Pancreas (tissue), 10 donors: ENCODE results near the gene PALLD. TPM values are rescaled to one million over a fixed set of nuclear protein-coding genes. Genes with fewer than 3 reads are reported as not detected.

Experiments
- ATAC-seq, 4 donors: fragments of 200-7000 bp; cut with Tn5 transposase; one replicate each; pipeline versions ENCODE4 v1.8.0 to v1.9.1; 2020; ENCODE audit warnings: mild to moderate bottlenecking in 4 of 4, moderate library complexity in 4 of 4
- DNase-seq, 6 donors: peaks; one replicate each; pipeline ENCODE4 v3.0.0-alpha.2; 2020
- FAIRE-seq: peaks from 2 replicates; lab custom pipeline; 2012; peaks lifted over from hg19 to GRCh38; lab: Jason Lieb, UNC
- H3K27ac ChIP-seq, 4 donors: fragments of 200-600 bp; sonication (generic); 1 replicate in 3 of 4; 2 replicates in 1 of 4; pipeline versions ENCODE4 v1.5.0 to v1.8.0; 2020
- H3K27me3 ChIP-seq, 4 donors: fragments of 200-600 bp; one replicate each; pipeline ENCODE4 v1.8.0; 2021
- H3K36me3 ChIP-seq, 3 donors: fragments of 200-600 bp; sonication (generic) in 1 of 3; one replicate each; pipeline versions ENCODE4 v1.5.0 to v1.8.0; 2020 to 2021
- H3K4me1 ChIP-seq, 3 donors: fragments of 200-600 bp; one replicate each; pipeline ENCODE4 v1.8.0; 2021
- H3K4me3 ChIP-seq, 4 donors: fragments of 200-600 bp; sonication (generic) in 2 of 4; one replicate each; pipeline versions ENCODE4 v1.5.0 to v1.8.0; 2020 to 2021
- H3K9me3 ChIP-seq, 4 donors: fragments of 200-600 bp; one replicate each; pipeline ENCODE4 v1.8.0; 2021
- WGBS, 2 donors: extraction: QIAGEN DNeasy Blood & Tissue Kit; methylation state at CpG; one replicate each; pipeline ENCODE4 v1.1.7; 2013; 5-methylcytosine and 5-hydroxymethylcytosine counted together
- intact Hi-C, 3 donors: fragments of 100-400 bp; cut with DNase I; formaldehyde crosslinking; loops; one replicate each; pipeline versions ENCODE4 v1.11.1 to v1.14.2; 2022
- polyA plus RNA-seq, 2 donors: library from polyadenylated mRNA; stranded (reverse); fragments of 200-250 nt; gene quantifications; one replicate each; pipeline ENCODE4 v1.2.3, GENCODE V29; 2013
- total RNA-seq, 6 donors: library from RNA; stranded (reverse); fragmentation: NEBNext Ultra II Directional in 4 of 6; extraction: Animal tissue kit (Norgen Biotek cat#: 25700) in 4 of 6; gene quantifications; one replicate each; pipeline versions ENCODE4 v1.2.1 to v1.2.4, GENCODE V29; 2021 to 2023
- TF ChIP-seq, protein P1 (sequence below), 4 donors: fragments of 200-600 bp; sonication (generic) in 3 of 4; IDR thresholded peaks; one replicate each; pipeline versions ENCODE4 v1.5.0 to v1.8.0; 2021; ENCODE audit warnings: antibody characterized with exemption in 4 of 4
- donor health status: healthy with polysubstance abuse.
- donor health status: DM: no; HTN: no; CAD: no; lungs with moderate emphysema.
- donor health status: DM: no; HTN: no; CAD: no.
- donor health status: control.
- donor health status: control.
- donor health status: Bipolar disorder and iron deficiency.
- donor health status: DM: yes; HTN: yes; CAD: no.
- donor health status: DM: no; HTN: no; CAD: no.
- donor health status: DM: no; HTN: no; CAD: no.
- donor health status: DM: yes; HTN: yes; CAD: no.

PALLD gene
- total and polyA plus RNA-seq, 8 donors: 4.4 to 44.2 (median 14.1) TPM

DNA sequence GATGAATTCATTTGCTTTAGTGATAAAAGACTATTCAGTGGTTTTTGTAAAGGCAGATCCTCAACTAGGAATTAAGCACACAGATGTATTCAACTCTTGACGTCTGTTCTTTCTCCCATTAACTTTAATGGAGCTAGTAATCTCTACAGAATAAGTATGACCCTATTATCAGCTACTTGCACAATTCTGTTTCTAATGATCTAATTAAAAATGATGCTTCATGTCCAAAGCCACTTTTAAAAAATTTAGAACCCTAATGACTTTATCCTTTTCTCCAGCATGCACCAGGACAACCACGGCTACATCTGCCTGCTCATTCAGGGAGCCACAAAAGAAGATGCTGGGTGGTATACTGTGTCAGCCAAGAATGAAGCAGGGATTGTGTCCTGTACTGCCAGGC is 427.8 kb downstream of the PALLD start:
- WGBS, 2 donors: 87 to 88% methylated on average over 2 of the region's 2 CpGs
- FAIRE-seq: no peak
- intact Hi-C loops: loop anchor here in 1 of 3 donors (10.0 kb wide), 1 partner anchor 560 kb away; no protein-coding TSS in a partner anchor
- no peaks in the 10 kb centered on the region for H3K4me1 ChIP-seq
- TF ChIP-seq, protein P1, sequence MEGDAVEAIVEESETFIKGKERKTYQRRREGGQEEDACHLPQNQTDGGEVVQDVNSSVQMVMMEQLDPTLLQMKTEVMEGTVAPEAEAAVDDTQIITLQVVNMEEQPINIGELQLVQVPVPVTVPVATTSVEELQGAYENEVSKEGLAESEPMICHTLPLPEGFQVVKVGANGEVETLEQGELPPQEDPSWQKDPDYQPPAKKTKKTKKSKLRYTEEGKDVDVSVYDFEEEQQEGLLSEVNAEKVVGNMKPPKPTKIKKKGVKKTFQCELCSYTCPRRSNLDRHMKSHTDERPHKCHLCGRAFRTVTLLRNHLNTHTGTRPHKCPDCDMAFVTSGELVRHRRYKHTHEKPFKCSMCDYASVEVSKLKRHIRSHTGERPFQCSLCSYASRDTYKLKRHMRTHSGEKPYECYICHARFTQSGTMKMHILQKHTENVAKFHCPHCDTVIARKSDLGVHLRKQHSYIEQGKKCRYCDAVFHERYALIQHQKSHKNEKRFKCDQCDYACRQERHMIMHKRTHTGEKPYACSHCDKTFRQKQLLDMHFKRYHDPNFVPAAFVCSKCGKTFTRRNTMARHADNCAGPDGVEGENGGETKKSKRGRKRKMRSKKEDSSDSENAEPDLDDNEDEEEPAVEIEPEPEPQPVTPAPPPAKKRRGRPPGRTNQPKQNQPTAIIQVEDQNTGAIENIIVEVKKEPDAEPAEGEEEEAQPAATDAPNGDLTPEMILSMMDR (IDR thresholded peaks at IDR 0.05): no peak
- no peak overlapping the region for H3K27ac ChIP-seq
- no peaks in the 10 kb centered on the region for H3K27me3 ChIP-seq
- no peak overlapping the region for H3K4me3 ChIP-seq
- no peaks in the 10 kb centered on the region for H3K9me3 ChIP-seq
- peaks cover 0 to 5% (median 0%) of the 10 kb centered on the region in 3 donors for H3K36me3 ChIP-seq
- ATAC-seq: no peak
- no peak for DNase-seq

DNA sequence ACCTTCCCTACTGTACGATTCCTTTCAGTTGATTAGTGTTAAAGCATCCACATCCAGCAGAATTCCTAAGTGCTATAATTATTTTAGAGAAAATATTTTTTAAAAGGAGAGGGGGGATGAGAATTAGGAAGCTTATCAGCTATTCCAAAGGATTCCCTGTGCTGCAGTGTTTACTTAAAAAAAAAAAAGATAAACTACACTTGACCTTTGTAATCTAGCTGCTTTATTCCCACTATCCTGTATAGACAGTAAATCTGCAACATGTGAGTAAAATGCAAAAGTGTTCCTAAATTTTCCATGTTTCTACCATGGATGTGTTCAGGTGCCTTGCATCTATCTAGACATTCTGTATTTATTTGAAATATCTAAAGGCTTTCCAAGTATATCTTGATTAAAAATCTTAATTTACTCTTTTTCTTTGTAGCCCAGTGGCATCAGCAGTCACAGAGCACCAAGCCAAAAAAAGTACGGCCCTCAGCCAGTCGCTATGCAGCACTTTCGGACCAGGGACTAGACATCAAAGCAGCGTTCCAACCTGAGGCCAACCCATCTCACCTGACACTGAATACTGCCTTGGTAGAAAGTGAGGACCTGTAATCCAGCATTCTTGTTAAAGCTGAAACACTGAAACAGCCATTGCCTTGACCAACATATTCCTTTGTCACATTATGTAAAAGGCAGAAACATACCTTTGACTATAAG is 429.1 kb downstream of the PALLD start:
- intact Hi-C loops: loop anchor here in 1 of 3 donors (10.0 kb wide), 1 partner anchor 559 kb away; no protein-coding TSS in a partner anchor
- no peaks in the 10 kb centered on the region for H3K4me1 ChIP-seq
- H3K27me3 ChIP-seq: no peaks in the 10 kb centered on the region
- WGBS, 2 donors: 84 to 92% methylated on average over 5 of the region's 5 CpGs
- H3K9me3 ChIP-seq: no peaks in the 10 kb centered on the region
- FAIRE-seq (no peak), DNase-seq (no peak), ATAC-seq (no peak)
- TF ChIP-seq, protein P1 (IDR thresholded peaks at IDR 0.05): no peak
- H3K4me3 ChIP-seq: no peak overlapping the region
- no peak overlapping the region for H3K27ac ChIP-seq
- H3K36me3 ChIP-seq: peaks cover 0 to 5% (median 0%) of the 10 kb centered on the region in 3 donors

DNA sequence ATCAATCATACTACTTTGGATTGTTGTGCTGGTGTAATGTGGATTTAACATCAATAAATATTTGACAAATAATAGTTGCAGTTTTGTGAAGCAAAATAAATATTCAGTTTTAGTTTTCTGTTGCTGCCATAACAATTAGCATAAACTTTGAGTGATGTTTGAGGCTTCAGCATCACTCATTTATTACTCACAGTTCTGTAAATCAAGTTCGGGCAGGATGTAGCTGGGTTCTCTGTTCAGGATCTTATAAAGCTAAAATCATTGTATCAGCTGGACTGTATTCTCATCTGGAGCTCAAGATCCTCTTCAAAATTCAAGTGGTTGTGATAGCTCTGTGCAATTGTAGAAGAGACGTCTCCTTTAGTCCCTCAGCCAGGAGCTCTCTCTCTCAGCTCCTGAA is 431.5 kb downstream of the PALLD start:
- intact Hi-C loops: loop anchor here in 1 of 3 donors (10.0 kb wide), 1 partner anchor 556 kb away; no protein-coding TSS in a partner anchor
- Histone ChIP-seq H3K36me3 (peaks cover 0 to 5% (median 0%) of the 10 kb centered on the region in 3 donors), H3K4me1 (no peaks in the 10 kb centered on the region), H3K9me3 (no peaks in the 10 kb centered on the region), H3K27me3 (no peaks in the 10 kb centered on the region), H3K4me3 (no peak overlapping the region), H3K27ac (no peak overlapping the region)
- FAIRE-seq (no peak), ATAC-seq (no peak), DNase-seq (no peak)
- TF ChIP-seq, protein P1 (IDR thresholded peaks at IDR 0.05): no peak
- 86 to 88% methylated on average over 2 of the region's 2 CpGs for WGBS, 2 donors

DNA sequence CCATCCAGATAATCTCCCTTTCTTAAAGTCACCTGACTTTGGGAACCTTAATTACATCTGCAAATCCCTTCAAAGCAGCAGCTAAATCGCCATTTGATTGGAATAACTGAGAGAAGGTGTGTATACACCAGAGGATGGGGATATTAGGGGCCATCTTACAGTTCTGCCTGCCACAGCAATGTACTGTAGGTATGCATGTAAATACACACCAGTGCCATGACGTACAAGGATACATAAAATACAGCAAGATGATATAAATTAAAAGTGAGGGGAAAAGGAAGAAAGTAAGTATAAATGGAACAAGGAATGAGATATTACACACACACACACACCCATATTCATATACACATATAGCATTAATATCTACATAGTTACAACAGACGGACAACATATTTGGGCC is 432.0 kb downstream of the PALLD start:
- 93% methylated on average over 3 of the region's 3 CpGs for WGBS, 2 donors
- peaks cover 0 to 5% (median 0%) of the 10 kb centered on the region in 3 donors for H3K36me3 ChIP-seq
- H3K27ac ChIP-seq: no peak overlapping the region
- intact Hi-C loops: loop anchor here in 1 of 3 donors (10.0 kb wide), 1 partner anchor 556 kb away; no protein-coding TSS in a partner anchor
- DNase-seq (no peak), FAIRE-seq (no peak), ATAC-seq (no peak)
- H3K4me1 ChIP-seq: no peaks in the 10 kb centered on the region
- TF ChIP-seq, protein P1 (IDR thresholded peaks at IDR 0.05): no peak
- no peaks in the 10 kb centered on the region for H3K9me3 ChIP-seq
- no peaks in the 10 kb centered on the region for H3K27me3 ChIP-seq
- H3K4me3 ChIP-seq: no peak overlapping the region
